ENCODE data around the gene AUTS2.

GRCh38 chr7:69832356-69832755 lies 234.1 kb downstream of the AUTS2 start:
- TF ChIP-seq CTCF (IDR thresholded peaks at IDR 0.05) (no peak), POLR2AphosphoS5 (IDR thresholded peaks at IDR 0.05; ENCODE audit: low read depth, low read length) (no peak), SIN3A (IDR thresholded peaks at IDR 0.05; ENCODE audit: borderline replicate concordance, insufficient read depth, low read depth, low read length) (no peak), REST (IDR thresholded peaks at IDR 0.05; ENCODE audit: insufficient read depth in 1 of 2, low read depth in 2 of 2, low read length in 1 of 2) (no peak)

Measured in Panc1 (cell line).